ENCODE measurements around the gene GNG12. TPM values are rescaled to one million over a fixed set of nuclear protein-coding genes. Genes with fewer than 3 reads are reported as not detected.

GNG12 gene
- total RNA-seq, 1 experiment from 2014 or later = 14.3 TPM

- no peak overlapping the region for H3K27ac ChIP-seq (ENCODE audit: insufficient read length, low read depth, low read length)
- no peak overlapping the region for H3K4me2 ChIP-seq (ENCODE audit: insufficient read depth, insufficient read length, low read length)
- Mint-ChIP-seq H3K36me3 (ENCODE audit: insufficient read depth in 1 of 3, low read depth in 3 of 3) (no peaks in the 10 kb centered on the region), H3K4me3 (no peak overlapping the region), H3K27me3 (ENCODE audit: low read depth) (0 out of 2 replicates have a peak, but pooled peaks cover 1% of the 10 kb centered on the region), H3K27ac (no peak overlapping the region), H3K9me3 (peaks cover 0 to 1% of the 10 kb centered on the region in 2 experiments; a peak in 1 of 5 replicates), H3K4me1 (peaks cover 7 to 18% of the 10 kb centered on the region in 2 experiments)
- H4K91ac ChIP-seq (ENCODE audit: insufficient read length, low read depth, low read length) = no peak overlapping the region
- H3K4me1 ChIP-seq (ENCODE audit: insufficient read depth, low read length) = peaks cover under 1% of the 10 kb centered on the region; the same call in 1 of the 2 replicates
- no peaks in the 10 kb centered on the region for H3K27me3 ChIP-seq (ENCODE audit: insufficient read depth, low read length)
- H2BK5ac ChIP-seq (ENCODE audit: insufficient read length, low read length) = no peak overlapping the region
- no peak overlapping the region for H2AFZ ChIP-seq (ENCODE audit: low read length)
- H3K56ac ChIP-seq (ENCODE audit: insufficient read length, low read depth, low read length) = no peak overlapping the region
- no peaks in the 10 kb centered on the region for H3K23me2 ChIP-seq (ENCODE audit: insufficient read length, low read depth, low read length, poor library complexity, severe bottlenecking)
- H3K4ac ChIP-seq (ENCODE audit: low read depth, low read length) = no peak overlapping the region
- H3K9me3 ChIP-seq (ENCODE audit: control insufficient read depth, low read depth, low read length) = no peaks in the 10 kb centered on the region
- H2BK20ac ChIP-seq (ENCODE audit: low read depth, low read length, poor library complexity, severe bottlenecking) = no peak overlapping the region
- no peaks in the 10 kb centered on the region for H3K79me2 ChIP-seq (ENCODE audit: insufficient read depth, low read length)
- DNase-seq = no peak
- H3K18ac ChIP-seq (ENCODE audit: insufficient read length, low read depth, low read length) = no peak overlapping the region
- H3K23ac ChIP-seq (ENCODE audit: insufficient read length, low read depth, low read length) = no peak overlapping the region
- H2AK5ac ChIP-seq (ENCODE audit: insufficient read length, low read length) = no peak overlapping the region
- no peak overlapping the region for H3T11ph ChIP-seq (ENCODE audit: low read length)
- H4K20me1 ChIP-seq (ENCODE audit: control insufficient read depth, insufficient read depth, insufficient read length) = no peaks in the 10 kb centered on the region
- H2BK120ac ChIP-seq (ENCODE audit: low read depth, low read length, poor library complexity, severe bottlenecking) = no peak overlapping the region
- H3K79me1 ChIP-seq (ENCODE audit: insufficient read depth, low read depth, low read length, poor library complexity, severe bottlenecking) = no peaks in the 10 kb centered on the region
- no peak for TF ChIP-seq CTCF (conservative IDR thresholded peaks at IDR 0.05)
- no peak overlapping the region for H4K5ac ChIP-seq (ENCODE audit: insufficient read length, low read depth, low read length)
- no peak overlapping the region for H4K8ac ChIP-seq (replicated peaks; ENCODE audit: insufficient read length, low read depth, low read length)
- H3K9ac ChIP-seq (ENCODE audit: extremely low read depth, insufficient read length, low read length) = no peak overlapping the region
- no peak overlapping the region for H3K14ac ChIP-seq (ENCODE audit: insufficient read depth, low read length)
- no peak overlapping the region for H2BK12ac ChIP-seq (ENCODE audit: insufficient read length, low read depth, low read length)
- whole genome bisulfite sequencing (ENCODE audit: extremely low coverage, insufficient read length, low lambda C conversion rate) = no CpG with 5 or more reads among the region's 2 CpGs
- no peak overlapping the region for H2BK15ac ChIP-seq (ENCODE audit: low read depth, low read length)
Measured at GRCh38 chr1:67695963-67696362, 137.3 kb downstream of the GNG12 start.

Measured in H9 (cell line).